Lung (tissue), 12 donors: ENCODE results near the gene EPS15. TPM values are rescaled to one million over a fixed set of nuclear protein-coding genes. Genes with fewer than 3 reads are reported as not detected.
A peak's percentile ranks its signal among the peaks of the same experiment; 100 is the strongest.
"Not testable (repeated sequence)": the region's sequence is repeated elsewhere in the genome, so short reads cannot be mapped to it uniquely, and the experiment has no call there.

Experiments used
- ATAC-seq: fragments of 200-7000 bp; cut with Tn5 transposase; one replicate; pipeline ENCODE4 v1.9.1; 2020; ENCODE audit warnings: moderate number of reproducible peaks; ENCODE audit not compliant: insufficient read depth, low FRiP score
- DNase-seq, 3 donors: peaks; one replicate each; pipeline ENCODE4 v3.0.0-alpha.2; 2013 to 2017
- H3K27ac ChIP-seq, 2 donors: one replicate each; pipeline ENCODE4 v1.5.1; 2013; ENCODE audit warnings: mild to moderate bottlenecking in 2 of 2, moderate library complexity in 2 of 2, control low read depth in 1 of 2, inconsistent platforms in 1 of 2, low read depth in 1 of 2, low read length in 1 of 2
- H3K27me3 ChIP-seq, 3 donors: one replicate each; pipeline ENCODE4 v1.5.1; 2013; ENCODE audit warnings: low read length in 2 of 3; ENCODE audit not compliant: control insufficient read depth in 3 of 3, insufficient read depth in 3 of 3
- H3K36me3 ChIP-seq, 4 donors: one replicate each; pipeline ENCODE4 v1.5.1; 2013; ENCODE audit warnings: low read length in 4 of 4, mild to moderate bottlenecking in 1 of 4, moderate library complexity in 1 of 4; ENCODE audit not compliant: control insufficient read depth in 4 of 4, insufficient read depth in 4 of 4
- H3K4me1 ChIP-seq, 5 donors: one replicate each; pipeline ENCODE4 v1.5.1; 2013; ENCODE audit warnings: low read length in 5 of 5, mild to moderate bottlenecking in 2 of 5, moderate library complexity in 1 of 5; ENCODE audit not compliant: control insufficient read depth in 5 of 5, insufficient read depth in 5 of 5
- H3K4me3 ChIP-seq: one replicate; pipeline ENCODE4 v1.5.1; 2013; ENCODE audit warnings: mild to moderate bottlenecking, control low read depth, moderate library complexity
- H3K9ac ChIP-seq, 2 donors: one replicate each; pipeline ENCODE4 v1.5.1; 2013; ENCODE audit warnings: low read length in 2 of 2, control low read depth in 1 of 2; ENCODE audit not compliant: insufficient read depth in 1 of 2
- H3K9me3 ChIP-seq, 4 donors: one replicate each; pipeline ENCODE4 v1.5.1; 2013; ENCODE audit warnings: low read length in 3 of 4, mild to moderate bottlenecking in 1 of 4, moderate library complexity in 1 of 4; ENCODE audit not compliant: control insufficient read depth in 4 of 4, insufficient read depth in 3 of 4
- CTCF ChIP-seq: IDR thresholded peaks from 2 replicates; pipeline ENCODE4 v1.5.1; 2012; ENCODE audit warnings: mild to moderate bottlenecking; ENCODE audit errors: control extremely low read depth, extremely low read depth
- WGBS, 2 donors: extraction: QIAGEN DNeasy Blood & Tissue Kit; methylation state at CpG; one replicate each; pipeline ENCODE4 v1.1.7; 2013; 5-methylcytosine and 5-hydroxymethylcytosine counted together
- polyA plus RNA-seq, 2 donors: library from polyadenylated mRNA; stranded (reverse); fragments of 200-250 nt; gene quantifications; one replicate each; pipeline ENCODE4 v1.2.1, GENCODE V29; 2013
- total RNA-seq, 2 donors: library from RNA; depleted of rRNA in 1 of 2; stranded (reverse); fragments of >200 nt in 1 of 2; gene quantifications; one replicate each; pipeline ENCODE4 v1.2.1, GENCODE V29; 2014 to 2021
- donor health status: control.
- donor health status: control.
- donor health status: Bipolar disorder and iron deficiency.
- donor health status: healthy.
- donor health status: DM: yes; HTN: yes; CAD: no.

Gene EPS15
- total and polyA plus RNA-seq, 4 donors = 19.2 to 87.2 (median 45.5) TPM

DNA sequence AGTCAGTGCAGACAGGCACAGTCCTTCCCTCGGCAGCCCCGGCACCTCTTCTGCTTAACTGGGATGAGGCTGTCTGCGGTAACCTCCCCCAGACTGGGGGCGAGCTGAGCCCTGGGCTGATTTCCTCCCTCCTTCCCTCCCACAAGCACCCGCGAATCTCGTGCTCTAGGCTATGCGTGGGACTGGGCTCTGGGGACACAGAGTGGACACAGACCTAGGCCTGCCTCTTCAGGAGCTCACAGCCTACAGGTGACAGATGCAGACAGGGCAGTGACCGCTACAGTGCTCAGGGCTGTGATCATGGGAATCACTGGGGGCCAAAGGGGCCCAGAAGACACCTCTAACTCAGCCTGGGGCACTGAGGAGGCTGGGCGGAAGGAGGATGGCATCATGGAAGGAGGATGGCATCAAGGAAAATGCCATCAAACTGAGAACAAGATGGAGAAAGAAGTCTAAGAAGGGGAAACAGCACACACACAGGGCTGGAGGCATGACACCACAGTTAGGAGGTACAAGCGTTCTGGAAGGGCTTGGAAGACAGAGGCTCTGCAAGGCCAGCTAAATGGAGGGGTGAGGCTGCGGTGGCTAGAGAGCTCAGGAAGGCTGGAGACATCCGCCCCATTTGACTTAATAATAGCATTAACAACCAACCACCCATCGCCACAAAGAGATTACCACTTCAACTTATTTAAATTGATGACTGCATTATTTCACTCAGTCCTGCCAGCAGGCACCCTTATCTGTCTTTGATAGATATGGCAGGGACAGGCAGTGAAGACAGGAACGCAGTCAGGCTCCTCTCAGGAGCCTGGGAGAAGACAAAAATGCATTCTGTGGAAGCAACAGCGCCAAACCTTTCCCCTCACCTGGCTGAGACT lies 192.9 kb downstream of the EPS15 start:
- TF ChIP-seq CTCF = no peak
- H3K27me3 ChIP-seq = peaks cover 0 to 13% (median 10%) of the 10 kb centered on the region in 3 donors
- DNase-seq (no peak), ATAC-seq (no peak)
- 89 to 91% methylated on average over 16 of the region's 16 CpGs for WGBS, 2 donors
- peak overlapping the region in 1 of 2 donors; percentile 42 for H3K27ac ChIP-seq
- H3K9me3 ChIP-seq = no peaks in the 10 kb centered on the region
- no peak overlapping the region for H3K4me3 ChIP-seq
- H3K9ac ChIP-seq = no peak overlapping the region
- H3K4me1 ChIP-seq = peaks cover 0 to 6% (median 0%) of the 10 kb centered on the region in 5 donors
- no peaks in the 10 kb centered on the region for H3K36me3 ChIP-seq

DNA sequence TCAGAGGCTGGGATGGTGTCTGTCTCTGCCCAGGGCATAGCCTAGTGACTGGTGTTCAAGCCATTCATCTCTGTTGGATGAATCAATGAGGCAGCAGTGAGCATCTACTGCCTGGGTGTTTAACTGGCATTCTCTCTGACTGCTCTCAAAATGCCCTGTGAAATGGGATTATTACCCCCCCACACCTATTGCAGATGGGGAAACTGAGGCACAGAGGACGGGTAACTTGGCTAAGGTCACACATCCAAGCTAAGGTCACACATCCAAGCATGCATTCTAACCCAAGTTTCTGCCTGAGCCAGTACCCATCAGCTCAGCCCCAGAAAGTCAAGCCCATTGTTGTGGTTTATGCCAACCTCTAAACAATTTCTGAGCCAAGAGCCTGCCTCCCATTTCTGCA lies 193.7 kb downstream of the EPS15 start:
- H3K9ac ChIP-seq = no peak overlapping the region
- ATAC-seq (no peak), DNase-seq (no peak)
- H3K27me3 ChIP-seq = peaks cover 0 to 8% (median 6%) of the 10 kb centered on the region in 3 donors
- WGBS, 2 donors = 80 to 81% methylated on average over 1 of the region's 1 CpG
- H3K9me3 ChIP-seq = no peaks in the 10 kb centered on the region
- H3K4me3 ChIP-seq = no peak overlapping the region
- no peaks in the 10 kb centered on the region for H3K36me3 ChIP-seq
- no peak overlapping the region for H3K27ac ChIP-seq
- H3K4me1 ChIP-seq = peaks cover 0 to 6% (median 0%) of the 10 kb centered on the region in 5 donors
- no peak for TF ChIP-seq CTCF

DNA sequence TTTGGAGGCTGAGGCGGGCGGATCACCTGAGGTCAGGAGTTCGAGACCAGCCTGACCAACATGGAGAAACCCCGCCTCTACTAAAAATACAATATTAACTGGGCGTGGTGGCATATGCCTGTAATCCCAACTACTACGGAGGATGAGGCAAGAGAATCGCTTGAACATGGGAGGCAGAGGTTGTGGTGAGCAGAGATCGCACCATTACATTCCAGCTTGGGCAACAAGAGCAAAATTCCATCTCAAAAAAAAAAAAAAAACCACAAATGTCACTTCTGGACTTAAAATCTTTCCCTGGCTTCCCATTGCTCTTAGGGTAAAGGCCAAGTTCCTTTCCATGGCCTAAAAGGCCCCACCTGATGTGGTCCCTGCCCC lies 194.1 kb downstream of the EPS15 start:
- H3K36me3 ChIP-seq, H3K27ac ChIP-seq, H3K4me3 ChIP-seq, H3K9ac ChIP-seq, DNase-seq, H3K27me3 ChIP-seq, ATAC-seq, H3K4me1 ChIP-seq, H3K9me3 ChIP-seq: not testable (repeated sequence)
- 96% methylated on average over 8 of the region's 8 CpGs for WGBS, 2 donors

DNA sequence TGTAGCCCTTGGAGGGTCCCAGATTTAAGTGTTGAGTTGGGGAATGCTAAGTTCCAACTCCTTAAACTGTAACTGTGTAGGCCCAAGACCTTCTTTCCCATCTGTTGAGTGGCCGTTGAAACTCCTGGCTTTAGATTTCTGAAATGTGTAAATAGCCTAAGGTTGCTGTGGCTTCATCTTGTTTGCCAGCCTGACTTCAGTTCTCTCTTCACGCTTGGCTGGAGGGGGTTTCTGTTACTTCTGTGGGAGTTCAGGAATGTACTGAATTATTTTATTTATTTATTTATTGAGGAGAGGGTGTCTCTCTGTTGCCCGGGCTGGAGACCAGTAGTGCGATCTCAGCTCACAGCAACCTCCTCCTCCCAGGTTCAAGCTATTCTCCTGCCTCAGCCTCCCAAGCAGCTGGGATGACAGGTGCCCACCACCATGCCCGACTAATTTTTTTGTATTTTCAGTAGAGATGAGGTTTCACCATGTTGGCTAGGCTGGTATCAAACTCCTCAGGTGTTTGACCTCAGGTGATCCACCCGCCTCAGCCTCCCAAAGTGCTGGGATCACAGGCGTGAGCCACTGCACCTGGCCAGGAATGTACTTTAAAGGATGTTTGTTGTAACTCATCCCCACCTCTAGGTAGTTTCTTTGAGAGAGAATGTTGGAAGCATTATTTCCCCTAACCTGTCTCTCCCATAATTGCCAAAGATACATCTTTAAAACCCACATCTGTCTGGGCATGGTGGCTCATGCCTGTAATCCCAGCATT lies 194.6 kb downstream of the EPS15 start:
- H3K9me3 ChIP-seq = no peaks in the 10 kb centered on the region
- WGBS, 2 donors = 87 to 90% methylated on average over 7 of the region's 7 CpGs
- H3K4me3 ChIP-seq = no peak overlapping the region
- H3K9ac ChIP-seq = no peak overlapping the region
- peaks cover 0 to 6% (median 0%) of the 10 kb centered on the region in 5 donors for H3K4me1 ChIP-seq
- TF ChIP-seq CTCF = no peak
- H3K27ac ChIP-seq = no peak overlapping the region
- ATAC-seq = no peak
- DNase-seq = no peak
- no peaks in the 10 kb centered on the region for H3K36me3 ChIP-seq
- H3K27me3 ChIP-seq = peaks cover 0 to 2% (median 0%) of the 10 kb centered on the region in 3 donors
